ENCODE data around the gene TMCO1.

Gene TMCO1

GRCh38 chr1:165759095-165759494 is 9.6 kb downstream of the TMCO1 start:
- H3K4me2 ChIP-seq (ENCODE audit: low read length) = no peak overlapping the region
- no peaks in the 10 kb centered on the region for H3K79me1 ChIP-seq (ENCODE audit: low read length)
- no peak overlapping the region for H3K4ac ChIP-seq (ENCODE audit: low read depth, low read length)
- no peak overlapping the region for H2BK120ac ChIP-seq (ENCODE audit: insufficient read depth, low read length, poor library complexity)
- no peak overlapping the region for H3K18ac ChIP-seq (ENCODE audit: low read length)
- no peak overlapping the region for H2BK12ac ChIP-seq (ENCODE audit: low read length)
- no peak overlapping the region for H4K91ac ChIP-seq (ENCODE audit: low read depth, low read length)
- no peak overlapping the region for H2AFZ ChIP-seq (ENCODE audit: insufficient read depth, low read length, poor library complexity)
- no peak overlapping the region for H4K8ac ChIP-seq (ENCODE audit: low read depth, low read length)
- no peak overlapping the region for H2AK5ac ChIP-seq (ENCODE audit: low read length)
- DNase-seq = no peak
- H3K14ac ChIP-seq (ENCODE audit: low read length) = no peak overlapping the region
- no peaks in the 10 kb centered on the region for H3K27me3 ChIP-seq (ENCODE audit: insufficient read depth, low read length)
- H2BK5ac ChIP-seq (ENCODE audit: low read depth, low read length, poor library complexity) = no peak overlapping the region
- no peak overlapping the region for H3K23ac ChIP-seq (ENCODE audit: low read length)
- H3K9me3 ChIP-seq (ENCODE audit: insufficient read depth, low read depth, low read length) = no peaks in the 10 kb centered on the region
- no peak overlapping the region for H3K9ac ChIP-seq (ENCODE audit: low read length)
- H3K27ac ChIP-seq (ENCODE audit: low read depth, low read length) = no peak overlapping the region
- H3K4me3 ChIP-seq (ENCODE audit: low read depth, low read length) = no peak overlapping the region
- H3K79me2 ChIP-seq (ENCODE audit: control insufficient read depth, insufficient read depth, low read length, poor library complexity) = no peaks in the 10 kb centered on the region
- H3K4me1 ChIP-seq (ENCODE audit: control insufficient read depth in 1 of 2, insufficient read depth in 2 of 2, low read length in 2 of 2) = no peaks in the 10 kb centered on the region
- no peak overlapping the region for H4K12ac ChIP-seq (ENCODE audit: low read depth, low read length)
- peaks cover 8 to 11% of the 10 kb centered on the region in 2 experiments for H3K36me3 ChIP-seq (ENCODE audit: control insufficient read depth in 1 of 2, insufficient read depth in 2 of 2, low read length in 2 of 2)

DNA sequence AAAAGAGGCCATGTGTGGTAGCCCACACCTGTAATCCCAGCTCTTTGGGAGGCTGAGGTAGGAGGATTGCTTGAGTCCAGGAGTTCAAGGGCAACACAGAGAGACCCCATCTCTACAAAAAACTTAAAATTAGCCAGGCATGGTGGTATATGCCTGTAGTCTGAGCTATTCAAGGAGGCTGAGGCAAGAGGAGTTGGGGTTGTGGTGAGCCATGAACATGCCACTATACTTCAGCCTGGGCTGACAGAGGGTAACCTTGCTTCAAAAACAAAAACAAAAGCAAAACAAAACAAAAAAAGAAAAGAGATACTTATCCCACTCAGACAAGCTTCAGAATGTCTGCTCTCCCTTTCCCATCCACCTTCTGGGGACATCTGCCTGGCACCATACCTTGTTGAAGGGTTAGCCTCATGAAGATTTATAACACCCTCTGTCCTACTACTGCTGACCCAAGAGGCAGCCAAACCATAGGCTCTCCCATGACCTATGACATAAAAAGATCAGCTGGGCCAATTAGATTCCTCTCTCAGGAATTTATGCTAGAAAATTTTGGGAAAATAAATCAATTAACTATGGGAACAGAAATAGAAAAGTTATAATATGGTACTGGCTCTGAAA is 13.2 kb downstream of the TMCO1 start:
- Histone ChIP-seq H3K23ac (ENCODE audit: low read length) (no peak overlapping the region), H3K27ac (ENCODE audit: low read depth, low read length) (no peak overlapping the region), H3K79me2 (ENCODE audit: control insufficient read depth, insufficient read depth, low read length, poor library complexity) (no peaks in the 10 kb centered on the region), H2BK120ac (ENCODE audit: insufficient read depth, low read length, poor library complexity) (no peak overlapping the region), H2BK12ac (ENCODE audit: low read length) (no peak overlapping the region), H3K27me3 (ENCODE audit: insufficient read depth, low read length) (no peaks in the 10 kb centered on the region), H3K4me1 (ENCODE audit: control insufficient read depth in 1 of 2, insufficient read depth in 2 of 2, low read length in 2 of 2) (no peaks in the 10 kb centered on the region), H3K14ac (ENCODE audit: low read length) (no peak overlapping the region), H4K91ac (ENCODE audit: low read depth, low read length) (no peak overlapping the region), H3K9ac (ENCODE audit: low read length) (no peak overlapping the region), H4K8ac (ENCODE audit: low read depth, low read length) (no peak overlapping the region), H4K12ac (ENCODE audit: low read depth, low read length) (no peak overlapping the region), H3K36me3 (ENCODE audit: control insufficient read depth in 1 of 2, insufficient read depth in 2 of 2, low read length in 2 of 2) (peaks cover 12% of the 10 kb centered on the region in 2 experiments), H3K4ac (ENCODE audit: low read depth, low read length) (peak overlapping the region; percentile 46), H2AK5ac (ENCODE audit: low read length) (no peak overlapping the region), H3K4me2 (ENCODE audit: low read length) (no peak overlapping the region), H3K9me3 (ENCODE audit: insufficient read depth, low read depth, low read length) (no peaks in the 10 kb centered on the region), H3K18ac (ENCODE audit: low read length) (no peak overlapping the region), H2AFZ (ENCODE audit: insufficient read depth, low read length, poor library complexity) (no peak overlapping the region), H3K79me1 (ENCODE audit: low read length) (no peaks in the 10 kb centered on the region), H2BK5ac (ENCODE audit: low read depth, low read length, poor library complexity) (peak overlapping the region; percentile 40), H3K4me3 (ENCODE audit: low read depth, low read length) (no peak overlapping the region)
- DNase-seq = no peak

DNA sequence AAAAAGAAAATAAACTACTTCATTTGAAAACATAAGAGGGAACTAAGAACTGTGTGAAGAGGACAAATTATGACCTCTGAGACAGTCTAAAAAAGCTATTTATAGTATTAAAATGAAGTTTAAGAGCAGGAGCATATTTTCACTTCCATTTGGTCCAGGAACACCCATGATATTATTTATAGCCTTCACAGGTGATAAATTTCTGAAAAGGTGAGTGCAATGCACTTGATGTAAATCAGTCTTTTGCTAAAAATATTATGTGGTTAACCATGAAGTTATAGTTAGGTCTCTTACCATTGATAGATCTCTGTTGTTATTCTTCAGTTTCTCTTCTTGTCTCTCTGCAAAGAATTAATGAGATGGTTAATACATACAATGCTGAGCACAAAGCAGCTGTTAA is 14.7 kb downstream of the TMCO1 start:
- no peak overlapping the region for H3K27ac ChIP-seq (ENCODE audit: low read depth, low read length)
- H3K4ac ChIP-seq (ENCODE audit: low read depth, low read length) = no peak overlapping the region
- no peak overlapping the region for H3K18ac ChIP-seq (ENCODE audit: low read length)
- no peak overlapping the region for H3K4me2 ChIP-seq (ENCODE audit: low read length)
- no peak for DNase-seq
- H2BK12ac ChIP-seq (ENCODE audit: low read length) = no peak overlapping the region
- H4K8ac ChIP-seq (ENCODE audit: low read depth, low read length) = no peak overlapping the region
- no peak overlapping the region for H4K12ac ChIP-seq (ENCODE audit: low read depth, low read length)
- no peak overlapping the region for H3K23ac ChIP-seq (ENCODE audit: low read length)
- no peak overlapping the region for H2BK120ac ChIP-seq (ENCODE audit: insufficient read depth, low read length, poor library complexity)
- no peaks in the 10 kb centered on the region for H3K79me2 ChIP-seq (ENCODE audit: control insufficient read depth, insufficient read depth, low read length, poor library complexity)
- no peak overlapping the region for H3K4me3 ChIP-seq (ENCODE audit: low read depth, low read length)
- H2AK5ac ChIP-seq (ENCODE audit: low read length) = no peak overlapping the region
- H3K9me3 ChIP-seq (ENCODE audit: insufficient read depth, low read depth, low read length) = no peaks in the 10 kb centered on the region
- H3K9ac ChIP-seq (ENCODE audit: low read length) = no peak overlapping the region
- no peak overlapping the region for H2AFZ ChIP-seq (ENCODE audit: insufficient read depth, low read length, poor library complexity)
- no peak overlapping the region for H3K14ac ChIP-seq (ENCODE audit: low read length)
- H3K36me3 ChIP-seq (ENCODE audit: control insufficient read depth in 1 of 2, insufficient read depth in 2 of 2, low read length in 2 of 2) = peaks cover 14% of the 10 kb centered on the region in 2 experiments
- no peaks in the 10 kb centered on the region for H3K27me3 ChIP-seq (ENCODE audit: insufficient read depth, low read length)
- no peak overlapping the region for H2BK5ac ChIP-seq (ENCODE audit: low read depth, low read length, poor library complexity)
- H3K4me1 ChIP-seq (ENCODE audit: control insufficient read depth in 1 of 2, insufficient read depth in 2 of 2, low read length in 2 of 2) = no peaks in the 10 kb centered on the region
- H3K79me1 ChIP-seq (ENCODE audit: low read length) = no peaks in the 10 kb centered on the region
- H4K91ac ChIP-seq (ENCODE audit: low read depth, low read length) = no peak overlapping the region

DNA sequence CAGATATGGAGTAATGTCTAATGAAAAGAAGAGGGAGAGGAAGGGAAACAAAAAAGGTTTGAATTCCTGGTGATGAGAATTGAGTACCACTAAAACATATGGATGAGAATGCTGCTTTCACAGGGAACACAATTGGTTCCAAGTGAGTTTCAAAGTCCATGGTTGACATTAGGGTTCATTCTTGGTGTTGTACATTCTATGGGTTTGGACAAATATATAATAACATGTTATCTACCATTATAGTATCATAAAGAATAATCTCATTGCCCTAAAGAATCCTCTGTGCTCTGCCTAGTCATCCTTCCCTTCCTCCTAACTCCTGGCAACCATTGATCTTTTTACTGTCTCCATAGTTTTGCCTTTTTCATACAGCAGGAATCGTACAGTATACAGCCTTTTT is 20.1 kb downstream of the TMCO1 start:
- no peaks in the 10 kb centered on the region for H3K79me1 ChIP-seq (ENCODE audit: low read length)
- H4K91ac ChIP-seq (ENCODE audit: low read depth, low read length) = no peak overlapping the region
- H2BK12ac ChIP-seq (ENCODE audit: low read length) = no peak overlapping the region
- H3K36me3 ChIP-seq (ENCODE audit: control insufficient read depth in 1 of 2, insufficient read depth in 2 of 2, low read length in 2 of 2) = peaks cover 10 to 19% of the 10 kb centered on the region in 2 experiments
- H2BK120ac ChIP-seq (ENCODE audit: insufficient read depth, low read length, poor library complexity) = no peak overlapping the region
- no CpG with 5 or more reads among the region's 1 CpG for WGBS (ENCODE audit: extremely low coverage, insufficient coverage, insufficient read length)
- no peaks in the 10 kb centered on the region for H3K79me2 ChIP-seq (ENCODE audit: control insufficient read depth, insufficient read depth, low read length, poor library complexity)
- no peak overlapping the region for H3K9ac ChIP-seq (ENCODE audit: low read length)
- no peak overlapping the region for H3K23ac ChIP-seq (ENCODE audit: low read length)
- no peak overlapping the region for H3K4me2 ChIP-seq (ENCODE audit: low read length)
- H3K4me1 ChIP-seq (ENCODE audit: control insufficient read depth in 1 of 2, insufficient read depth in 2 of 2, low read length in 2 of 2) = no peaks in the 10 kb centered on the region
- H4K8ac ChIP-seq (ENCODE audit: low read depth, low read length) = no peak overlapping the region
- H3K14ac ChIP-seq (ENCODE audit: low read length) = no peak overlapping the region
- no peak overlapping the region for H3K4me3 ChIP-seq (ENCODE audit: low read depth, low read length)
- H3K9me3 ChIP-seq (ENCODE audit: insufficient read depth, low read depth, low read length) = no peaks in the 10 kb centered on the region
- DNase-seq = no peak
- H2AK5ac ChIP-seq (ENCODE audit: low read length) = no peak overlapping the region
- no peak overlapping the region for H3K27ac ChIP-seq (ENCODE audit: low read depth, low read length)
- no peaks in the 10 kb centered on the region for H3K27me3 ChIP-seq (ENCODE audit: insufficient read depth, low read length)
- no peak overlapping the region for H4K12ac ChIP-seq (ENCODE audit: low read depth, low read length)
- H2BK5ac ChIP-seq (ENCODE audit: low read depth, low read length, poor library complexity) = no peak overlapping the region
- no peak overlapping the region for H2AFZ ChIP-seq (ENCODE audit: insufficient read depth, low read length, poor library complexity)
- H3K18ac ChIP-seq (ENCODE audit: low read length) = no peak overlapping the region
- H3K4ac ChIP-seq (ENCODE audit: low read depth, low read length) = no peak overlapping the region
